ENCODE data around the gene SLC12A6.
"Not testable (repeated sequence)": the region's sequence is repeated elsewhere in the genome, so short reads cannot be mapped to it uniquely, and the experiment has no call there.

DNA sequence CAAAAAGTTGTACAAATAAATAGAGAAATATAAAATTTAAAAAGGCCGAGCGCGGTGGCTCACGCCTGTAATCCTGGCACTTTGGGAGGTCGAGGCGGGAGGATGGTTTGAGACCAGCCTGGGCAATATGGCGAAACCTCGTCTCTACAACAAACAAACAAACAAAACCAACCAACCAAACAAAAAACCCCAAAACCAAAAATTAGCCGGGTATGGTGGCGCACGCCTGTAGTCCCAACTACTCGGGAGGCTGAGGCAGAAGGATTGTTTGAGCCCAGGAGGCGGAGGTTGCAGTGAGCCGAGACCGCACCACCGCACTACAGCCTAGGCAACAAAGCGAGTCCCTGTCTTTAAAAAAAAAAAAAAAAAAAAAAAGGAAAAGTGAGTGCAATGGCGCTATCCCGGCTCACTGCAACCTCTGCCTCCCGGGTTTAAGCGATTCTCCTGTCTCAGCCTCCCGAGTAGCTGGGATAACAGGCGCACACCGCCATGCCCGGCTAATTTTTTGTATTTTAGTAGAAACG is 4.7 kb upstream of the SLC12A6 start:
- TF ChIP-seq, protein P1, sequence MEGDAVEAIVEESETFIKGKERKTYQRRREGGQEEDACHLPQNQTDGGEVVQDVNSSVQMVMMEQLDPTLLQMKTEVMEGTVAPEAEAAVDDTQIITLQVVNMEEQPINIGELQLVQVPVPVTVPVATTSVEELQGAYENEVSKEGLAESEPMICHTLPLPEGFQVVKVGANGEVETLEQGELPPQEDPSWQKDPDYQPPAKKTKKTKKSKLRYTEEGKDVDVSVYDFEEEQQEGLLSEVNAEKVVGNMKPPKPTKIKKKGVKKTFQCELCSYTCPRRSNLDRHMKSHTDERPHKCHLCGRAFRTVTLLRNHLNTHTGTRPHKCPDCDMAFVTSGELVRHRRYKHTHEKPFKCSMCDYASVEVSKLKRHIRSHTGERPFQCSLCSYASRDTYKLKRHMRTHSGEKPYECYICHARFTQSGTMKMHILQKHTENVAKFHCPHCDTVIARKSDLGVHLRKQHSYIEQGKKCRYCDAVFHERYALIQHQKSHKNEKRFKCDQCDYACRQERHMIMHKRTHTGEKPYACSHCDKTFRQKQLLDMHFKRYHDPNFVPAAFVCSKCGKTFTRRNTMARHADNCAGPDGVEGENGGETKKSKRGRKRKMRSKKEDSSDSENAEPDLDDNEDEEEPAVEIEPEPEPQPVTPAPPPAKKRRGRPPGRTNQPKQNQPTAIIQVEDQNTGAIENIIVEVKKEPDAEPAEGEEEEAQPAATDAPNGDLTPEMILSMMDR (IDR thresholded peaks at IDR 0.05), result not testable (repeated sequence)
- not testable (repeated sequence) for TF ChIP-seq POLR2A (IDR thresholded peaks at IDR 0.05)

Measured in lower leg skin (tissue), 3 donors.